Measurements from ENCODE around the gene ASB10.

GRCh38 chr7:151193203-151193978, 6.3 kb upstream of the ASB10 start:
- TF ChIP-seq CTCF (IDR thresholded peaks at IDR 0.05; ENCODE audit: low read depth, low read length, poor library complexity, severe bottlenecking) (no peak), EZH2phosphoT487 (IDR thresholded peaks at IDR 0.05; ENCODE audit: borderline replicate concordance, low read length) (no peak)

Data from DOHH2 (cell line).